Effector CD8-positive, alpha-beta T cell (primary cell): ENCODE results near the gene HOXC10.

Experiments
- DNase-seq: peaks from one replicate; lab custom pipeline; 2025; lab: John Stamatoyannopoulos, UW
- total RNA-seq, 4 experiments: gene quantifications; one replicate each; lab custom pipeline; 2026; lab: John Stamatoyannopoulos, UW

Gene HOXC10
- total RNA-seq = 0 to 1.1 (median 0) reads per million in 4 experiments

DNA sequence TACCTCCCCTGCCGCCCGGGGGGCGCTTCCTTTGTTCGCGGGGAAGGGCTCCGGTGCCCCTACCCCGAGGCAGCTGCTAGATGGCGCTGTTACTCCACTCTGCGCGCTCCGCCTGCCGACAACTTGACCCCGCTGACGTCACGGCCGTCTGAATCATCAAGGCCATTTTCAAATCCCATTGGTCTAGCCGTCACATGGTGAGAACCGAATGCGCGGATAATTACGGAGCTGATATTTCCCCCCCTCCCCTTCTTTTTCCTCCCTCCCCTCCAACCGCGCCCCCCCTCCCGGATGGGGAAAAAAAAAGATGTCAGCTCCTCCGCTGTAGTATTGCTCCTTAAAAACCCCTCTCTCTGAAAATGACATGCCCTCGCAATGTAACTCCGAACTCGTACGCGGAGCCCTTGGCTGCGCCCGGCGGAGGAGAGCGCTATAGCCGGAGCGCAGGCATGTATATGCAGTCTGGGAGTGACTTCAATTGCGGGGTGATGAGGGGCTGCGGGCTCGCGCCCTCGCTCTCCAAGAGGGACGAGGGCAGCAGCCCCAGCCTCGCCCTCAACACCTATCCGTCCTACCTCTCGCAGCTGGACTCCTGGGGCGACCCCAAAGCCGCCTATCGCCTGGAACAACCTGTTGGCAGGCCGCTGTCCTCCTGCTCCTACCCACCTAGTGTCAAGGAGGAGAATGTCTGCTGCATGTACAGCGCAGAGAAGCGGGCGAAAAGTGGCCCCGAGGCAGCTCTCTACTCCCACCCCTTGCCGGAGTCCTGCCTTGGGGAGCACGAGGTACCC is at the start of gene HOXC10:
Gene HOXC10, plus strand, starts transcription at position 246 of the 791 bp plus-strand sequence. Its CDS starts 114 bp downstream, at position 360.
- DNase-seq = peak; percentile 48

GRCh38 chr12:53935383-53936341 is 49.3 kb upstream of the HOXC10 start:
- no peak for DNase-seq

DNA sequence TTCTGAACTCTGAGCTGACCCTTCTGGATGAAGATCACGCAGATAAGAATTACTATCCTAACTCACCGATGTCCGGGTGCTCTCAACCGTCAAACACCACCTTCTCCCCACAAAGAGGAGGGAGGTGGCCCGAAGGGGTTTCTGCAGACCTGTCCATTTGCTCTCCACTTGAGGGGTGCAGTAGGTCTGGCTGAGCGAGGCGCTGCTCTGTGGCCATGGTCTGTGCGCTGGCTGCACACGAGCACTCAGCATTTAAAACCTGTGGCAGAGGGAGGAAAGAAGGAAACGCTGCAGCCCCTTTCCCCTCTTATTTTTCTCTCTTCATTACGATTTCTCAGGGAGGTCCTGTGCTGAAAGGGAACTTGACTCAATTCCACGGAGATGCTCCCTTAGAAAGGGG is 47.8 kb upstream of the HOXC10 start:
- no peak for DNase-seq

GRCh38 chr12:53937596-53938325 is 47.2 kb upstream of the HOXC10 start:
- no peak for DNase-seq

- DNase-seq = no peak
These were observed 46.4 kb upstream of the HOXC10 start, which contains the start of gene HOXC13 for GRCh38 chr12:53938326-53939140. TSS of gene HOXC13 (plus strand) at chr12:53938831. CDS start at chr12:53938907, 76 bp downstream.

DNA sequence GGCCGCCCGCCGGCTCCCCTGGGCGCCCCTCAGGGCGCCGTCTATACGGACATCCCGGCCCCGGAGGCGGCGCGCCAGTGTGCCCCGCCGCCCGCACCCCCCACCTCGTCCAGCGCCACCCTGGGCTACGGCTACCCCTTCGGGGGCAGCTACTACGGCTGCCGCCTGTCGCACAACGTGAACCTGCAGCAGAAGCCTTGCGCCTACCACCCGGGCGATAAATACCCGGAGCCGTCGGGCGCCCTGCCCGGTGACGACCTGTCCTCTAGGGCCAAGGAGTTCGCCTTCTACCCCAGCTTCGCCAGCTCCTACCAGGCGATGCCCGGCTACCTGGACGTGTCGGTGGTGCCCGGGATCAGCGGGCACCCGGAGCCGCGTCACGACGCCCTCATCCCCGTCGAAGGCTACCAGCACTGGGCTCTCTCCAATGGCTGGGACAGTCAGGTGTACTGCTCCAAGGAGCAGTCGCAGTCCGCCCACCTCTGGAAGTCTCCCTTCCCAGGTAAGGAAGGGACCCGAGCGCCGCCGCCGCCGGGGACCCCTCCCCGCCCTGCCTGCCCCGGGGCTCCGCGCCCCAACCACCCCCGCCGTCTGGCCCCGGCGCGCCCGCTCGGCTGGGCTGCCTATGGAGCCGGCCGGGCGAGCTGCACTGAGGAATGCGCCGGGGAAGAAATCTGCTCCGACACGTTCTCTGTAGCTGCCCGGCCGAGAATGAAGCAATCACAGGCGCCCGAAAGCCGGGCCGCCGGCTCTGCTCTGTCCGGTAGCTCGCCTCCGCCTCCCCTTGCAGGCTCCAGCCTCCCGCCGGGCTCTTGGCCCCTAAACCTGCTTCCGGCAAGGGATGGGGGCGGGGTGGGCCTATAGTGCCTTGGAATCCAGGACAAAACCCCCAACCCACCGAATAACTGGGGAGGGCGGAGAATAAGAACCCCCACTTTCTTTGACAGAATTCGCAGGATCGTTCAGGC is 45.5 kb upstream of the HOXC10 start:
- DNase-seq = no peak

- DNase-seq = no peak
These were observed 44.4 kb upstream of the HOXC10 start for GRCh38 chr12:53940443-53941014.

GRCh38 chr12:53941187-53941586 is 43.8 kb upstream of the HOXC10 start:
- DNase-seq = no peak

GRCh38 chr12:53941750-53942149 is 43.2 kb upstream of the HOXC10 start:
- DNase-seq = no peak

DNA sequence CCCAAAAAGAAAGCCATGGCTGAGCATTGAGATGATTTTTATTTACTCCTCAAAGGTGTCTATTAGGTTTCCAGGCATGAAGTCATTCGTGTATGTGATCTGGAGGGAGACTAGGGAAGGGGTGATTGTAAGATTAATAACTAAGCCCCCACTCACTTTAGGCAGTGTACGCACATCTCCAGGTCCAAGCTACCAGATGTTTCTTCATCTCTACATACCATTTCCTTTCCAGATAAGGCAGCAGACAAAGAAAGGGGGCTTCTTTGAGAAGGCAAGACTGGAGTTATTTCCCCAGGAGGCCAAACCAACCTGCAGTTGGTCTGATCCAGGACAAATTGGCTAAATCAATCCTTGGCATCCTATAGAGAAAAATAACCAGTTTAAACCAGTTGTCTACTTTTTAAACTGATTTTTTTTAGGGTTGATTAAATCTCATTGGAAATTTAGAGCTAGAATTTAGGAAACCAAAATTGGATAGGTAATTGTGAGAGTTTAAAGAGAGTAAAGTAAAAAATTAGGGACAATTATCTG is 42.4 kb upstream of the HOXC10 start:
- no peak for DNase-seq

DNA sequence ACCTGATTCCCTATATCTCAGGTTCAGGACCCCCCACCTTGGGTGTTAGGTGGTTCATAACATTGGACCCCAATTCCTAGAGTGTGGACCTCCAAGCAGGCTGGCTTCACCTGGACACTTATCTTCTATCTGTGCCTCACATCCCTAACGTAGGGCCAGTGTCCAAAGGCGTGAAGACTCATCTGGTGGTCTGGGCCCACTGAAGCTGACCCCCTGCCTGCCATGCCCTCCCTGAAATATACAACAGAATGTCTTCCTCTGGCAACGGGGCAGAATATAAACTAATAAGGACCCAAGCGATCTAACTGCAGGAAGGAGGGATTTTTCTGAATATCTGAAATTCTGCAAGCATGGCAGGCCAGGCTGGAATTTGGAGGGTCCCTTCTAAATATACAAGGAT is 40.7 kb upstream of the HOXC10 start:
- DNase-seq = no peak

GRCh38 chr12:53944907-53945847 is 39.8 kb upstream of the HOXC10 start:
- no peak for DNase-seq

DNA sequence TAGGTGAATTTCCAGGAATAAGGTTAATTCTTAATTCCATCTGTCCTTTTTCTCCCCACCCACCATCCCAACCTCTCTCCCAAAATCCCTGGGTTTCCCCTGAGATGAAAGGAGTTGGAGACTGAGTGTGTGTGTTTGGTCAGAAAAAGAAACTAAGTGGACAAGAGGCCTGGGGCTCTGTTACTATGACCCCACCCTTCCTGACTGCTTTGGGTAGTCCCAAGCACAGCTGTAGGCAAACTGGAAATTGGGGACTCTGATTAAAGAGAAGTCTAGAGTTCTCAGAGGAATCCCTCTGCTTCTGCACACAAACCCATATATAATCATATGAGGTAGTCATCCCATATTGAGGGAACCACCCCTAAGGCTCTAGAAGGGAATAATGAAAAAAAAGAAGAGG is 37.2 kb upstream of the HOXC10 start:
- DNase-seq = no peak

- no peak for DNase-seq
These were observed 36.0 kb upstream of the HOXC10 start for GRCh38 chr12:53948650-53949593.

DNA sequence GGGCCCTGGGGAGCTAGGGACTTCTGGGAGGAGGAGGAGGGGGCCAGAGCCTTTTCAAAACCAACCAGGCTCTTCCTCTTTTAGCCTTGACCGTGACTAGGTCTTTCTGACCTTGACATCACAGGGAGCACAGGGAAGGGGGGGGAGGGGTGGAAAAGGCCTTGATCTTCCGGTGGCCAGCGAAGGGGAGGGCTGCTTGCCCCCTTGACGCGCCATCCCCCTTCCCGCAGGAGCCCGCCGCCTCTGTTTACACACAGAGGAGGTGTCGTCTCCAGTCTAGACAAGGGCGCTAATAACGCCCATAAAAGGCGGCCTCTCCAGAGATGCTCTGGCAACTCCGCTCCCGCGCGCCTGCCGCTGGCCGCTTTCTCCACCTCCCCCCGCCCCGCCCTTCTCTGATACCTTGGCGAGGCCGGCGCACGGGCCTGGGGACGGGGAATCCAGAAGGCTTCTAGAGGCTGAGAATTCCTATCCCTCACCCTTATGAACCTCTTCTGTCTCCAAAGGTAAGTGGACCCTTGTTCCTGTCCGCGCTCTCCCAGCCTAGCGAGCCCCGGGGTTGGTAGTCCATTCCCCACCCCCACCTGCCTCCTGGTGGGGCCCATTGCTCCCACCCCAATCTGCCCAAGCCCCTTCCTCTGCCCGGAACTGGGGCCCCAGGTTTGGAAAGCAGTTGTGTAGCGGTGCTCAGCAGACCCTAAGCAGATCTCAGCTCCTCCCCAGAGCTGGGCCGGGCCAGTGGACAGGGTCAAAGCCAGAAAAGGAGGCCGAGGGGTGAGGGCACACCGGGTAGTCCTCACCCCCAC is 35.1 kb upstream of the HOXC10 start:
- no peak for DNase-seq

DNA sequence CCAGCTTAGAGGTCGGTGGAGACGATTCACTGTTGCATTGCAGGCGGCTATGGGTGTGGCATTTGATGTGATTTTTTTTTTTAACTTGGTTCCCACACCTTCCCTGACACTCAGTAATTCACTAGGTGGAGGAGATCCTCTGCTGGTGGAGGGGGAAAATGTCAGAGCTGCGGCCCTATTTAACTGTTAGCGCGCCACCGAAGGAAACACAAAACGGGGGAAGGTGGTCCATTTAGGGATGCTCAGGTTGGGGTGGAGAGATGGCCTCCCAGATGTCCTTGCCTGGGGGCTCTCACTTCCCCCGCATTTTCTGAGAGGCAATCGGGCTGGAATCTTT is 34.5 kb upstream of the HOXC10 start:
- DNase-seq = no peak
